HFF-Myc (cell line): ENCODE data around the gene RNF175.
A peak's percentile ranks its signal among the peaks of the same experiment; 100 is the strongest.

Experiments used
- DNase-seq: peaks from one replicate; pipeline ENCODE4 v3.0.0-alpha.2; 2011; ENCODE audit warnings: low read depth; ENCODE audit errors: extremely low read depth
- H3K4me3 ChIP-seq: replicated peaks from 2 replicates; pipeline ENCODE4 v1.5.1; 2011; ENCODE audit warnings: low read depth, mild to moderate bottlenecking, control low read depth, low read length
- CTCF ChIP-seq: IDR thresholded peaks from 2 replicates; pipeline ENCODE4 v1.5.1; 2012; ENCODE audit warnings: mild to moderate bottlenecking, low read depth, low read length, control low read depth; ENCODE audit errors: missing control alignments

Gene RNF175

GRCh38 chr4:153705743-153706468, 53.9 kb downstream of the RNF175 start:
- H3K4me3 ChIP-seq, result no peak overlapping the region
- DNase-seq, result no peak
- no peak for TF ChIP-seq CTCF

GRCh38 chr4:153704522-153704921, 55.3 kb downstream of the RNF175 start:
- TF ChIP-seq CTCF, result no peak
- no peak overlapping the region for H3K4me3 ChIP-seq
- no peak for DNase-seq

GRCh38 chr4:153684971-153685371, 74.9 kb downstream of the RNF175 start:
- peak overlapping the region; percentile 50 for H3K4me3 ChIP-seq
- no peak for DNase-seq
- TF ChIP-seq CTCF, result no peak

- TF ChIP-seq CTCF, result no peak
- peak within 1 kb of the TSS; percentile 50 for H3K4me3 ChIP-seq
- DNase-seq, result no peak
Measured at GRCh38 chr4:153684182-153684970, 75.4 kb downstream of the RNF175 start, which contains the start of gene TLR2. Gene TLR2, plus strand, starts transcription at chr4:153684280. Its CDS starts 18,628 bp downstream, at chr4:153702908.

- H3K4me3 ChIP-seq, result peak overlapping the region; percentile 50
- no peak for DNase-seq
- no peak for TF ChIP-seq CTCF
Measured at GRCh38 chr4:153683763-153684181, 76.1 kb downstream of the RNF175 start.

GRCh38 chr4:153679486-153679885, 80.3 kb downstream of the RNF175 start:
- DNase-seq, result no peak
- TF ChIP-seq CTCF, result no peak
- H3K4me3 ChIP-seq, result no peak overlapping the region
